ENCODE measurements around the gene CFAP46. TPM values are rescaled to one million over a fixed set of nuclear protein-coding genes. Genes with fewer than 3 reads are reported as not detected.

The CFAP46 gene
- total and polyA plus RNA-seq, 10 of the 15 experiments (the other 5 are each of a cell fraction or from before 2014, with no cell fraction given), result 0.01 to 0.18 (median 0.03) TPM; not detected in 7

DNA sequence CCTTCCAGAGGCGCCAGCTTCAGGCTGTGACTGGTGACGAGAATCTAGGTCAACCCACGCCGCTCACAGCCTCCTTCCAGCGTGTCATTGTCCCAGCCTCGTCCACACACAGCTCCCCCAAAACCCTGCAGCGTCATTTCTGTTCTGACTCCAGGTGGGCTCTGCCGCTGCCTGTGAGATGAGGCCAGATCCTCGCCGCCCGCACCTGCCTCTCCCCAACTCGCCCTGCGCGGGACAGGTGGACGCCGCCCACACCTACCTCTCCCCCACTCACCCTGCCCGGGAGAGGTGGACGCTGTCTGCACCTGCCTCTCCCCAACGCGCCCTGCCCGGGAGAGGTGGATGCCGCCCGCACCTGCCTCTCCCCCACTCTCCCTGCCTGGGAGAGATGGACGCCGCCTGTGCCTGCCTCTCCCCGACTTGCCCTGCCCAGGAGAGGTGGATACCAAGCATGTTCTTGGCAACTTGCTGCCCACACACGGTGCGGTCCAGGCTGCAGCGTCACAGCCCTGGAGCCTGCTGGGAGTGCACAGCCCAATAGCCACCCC lies 32.0 kb upstream of the CFAP46 start:
- no peak overlapping the region for H3K4me3 ChIP-seq
- RAD21 ChIA-PET (ENCODE audit: unreplicated experiment), result no interaction called here
- TF ChIP-seq POU2F2 (IDR thresholded peaks at IDR 0.05; ENCODE audit: borderline replicate concordance, low read depth, low read length), result no peak
- no peak for TF ChIP-seq DPF2 (IDR thresholded peaks at IDR 0.05)
- TF ChIP-seq ZNF217 (IDR thresholded peaks at IDR 0.05), result no peak
- no peak for TF ChIP-seq RAD51 (IDR thresholded peaks at IDR 0.05)
- TF ChIP-seq, protein P1, sequence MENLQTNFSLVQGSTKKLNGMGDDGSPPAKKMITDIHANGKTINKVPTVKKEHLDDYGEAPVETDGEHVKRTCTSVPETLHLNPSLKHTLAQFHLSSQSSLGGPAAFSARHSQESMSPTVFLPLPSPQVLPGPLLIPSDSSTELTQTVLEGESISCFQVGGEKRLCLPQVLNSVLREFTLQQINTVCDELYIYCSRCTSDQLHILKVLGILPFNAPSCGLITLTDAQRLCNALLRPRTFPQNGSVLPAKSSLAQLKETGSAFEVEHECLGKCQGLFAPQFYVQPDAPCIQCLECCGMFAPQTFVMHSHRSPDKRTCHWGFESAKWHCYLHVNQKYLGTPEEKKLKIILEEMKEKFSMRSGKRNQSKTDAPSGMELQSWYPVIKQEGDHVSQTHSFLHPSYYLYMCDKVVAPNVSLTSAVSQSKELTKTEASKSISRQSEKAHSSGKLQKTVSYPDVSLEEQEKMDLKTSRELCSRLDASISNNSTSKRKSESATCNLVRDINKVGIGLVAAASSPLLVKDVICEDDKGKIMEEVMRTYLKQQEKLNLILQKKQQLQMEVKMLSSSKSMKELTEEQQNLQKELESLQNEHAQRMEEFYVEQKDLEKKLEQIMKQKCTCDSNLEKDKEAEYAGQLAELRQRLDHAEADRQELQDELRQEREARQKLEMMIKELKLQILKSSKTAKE (IDR thresholded peaks at IDR 0.05; ENCODE audit: low read depth, poor library complexity, severe bottlenecking), result no peak
- no peak for TF ChIP-seq CREB1 (IDR thresholded peaks at IDR 0.05; ENCODE audit: low read depth)
- TF ChIP-seq, protein P2, sequence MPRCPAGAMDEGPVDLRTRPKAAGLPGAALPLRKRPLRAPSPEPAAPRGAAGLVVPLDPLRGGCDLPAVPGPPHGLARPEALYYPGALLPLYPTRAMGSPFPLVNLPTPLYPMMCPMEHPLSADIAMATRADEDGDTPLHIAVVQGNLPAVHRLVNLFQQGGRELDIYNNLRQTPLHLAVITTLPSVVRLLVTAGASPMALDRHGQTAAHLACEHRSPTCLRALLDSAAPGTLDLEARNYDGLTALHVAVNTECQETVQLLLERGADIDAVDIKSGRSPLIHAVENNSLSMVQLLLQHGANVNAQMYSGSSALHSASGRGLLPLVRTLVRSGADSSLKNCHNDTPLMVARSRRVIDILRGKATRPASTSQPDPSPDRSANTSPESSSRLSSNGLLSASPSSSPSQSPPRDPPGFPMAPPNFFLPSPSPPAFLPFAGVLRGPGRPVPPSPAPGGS (IDR thresholded peaks at IDR 0.05; ENCODE audit: borderline replicate concordance, insufficient read depth, low read depth, low read length, poor library complexity, severe bottlenecking), result no peak
- TF ChIP-seq, protein P3, sequence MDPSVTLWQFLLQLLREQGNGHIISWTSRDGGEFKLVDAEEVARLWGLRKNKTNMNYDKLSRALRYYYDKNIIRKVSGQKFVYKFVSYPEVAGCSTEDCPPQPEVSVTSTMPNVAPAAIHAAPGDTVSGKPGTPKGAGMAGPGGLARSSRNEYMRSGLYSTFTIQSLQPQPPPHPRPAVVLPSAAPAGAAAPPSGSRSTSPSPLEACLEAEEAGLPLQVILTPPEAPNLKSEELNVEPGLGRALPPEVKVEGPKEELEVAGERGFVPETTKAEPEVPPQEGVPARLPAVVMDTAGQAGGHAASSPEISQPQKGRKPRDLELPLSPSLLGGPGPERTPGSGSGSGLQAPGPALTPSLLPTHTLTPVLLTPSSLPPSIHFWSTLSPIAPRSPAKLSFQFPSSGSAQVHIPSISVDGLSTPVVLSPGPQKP (IDR thresholded peaks at IDR 0.05; ENCODE audit: low read depth, low read length), result no peak
- TF ChIP-seq TARDBP (IDR thresholded peaks at IDR 0.05; ENCODE audit: borderline replicate concordance), result no peak
- no peak for TF ChIP-seq ZNF24 (IDR thresholded peaks at IDR 0.05)
- TF ChIP-seq BRCA1 (IDR thresholded peaks at IDR 0.05; ENCODE audit: low read depth, low read length), result no peak
- no peak for TF ChIP-seq NBN (IDR thresholded peaks at IDR 0.05)
- no peak for TF ChIP-seq CHD2 (IDR thresholded peaks at IDR 0.05; ENCODE audit: borderline replicate concordance, low read depth, low read length)
- TF ChIP-seq POLR2AphosphoS5 (IDR thresholded peaks at IDR 0.05; ENCODE audit: low read length), result no peak
- TF ChIP-seq SIX5 (IDR thresholded peaks at IDR 0.05; ENCODE audit: low read depth, low read length, severe bottlenecking), result no peak
- WGBS (ENCODE audit: insufficient coverage, insufficient replicate concordance, low lambda C conversion rate, missing lambda C conversion rate), result 51% methylated on average over 27 of the region's 29 CpGs
- DNase-seq (ENCODE audit: low read depth, low spot score) (no peak), FAIRE-seq (no peak), ATAC-seq (no peak)
- intact Hi-C loops (cut with micrococcal nuclease; ENCODE audit: unreplicated experiment) (no loop called here), in situ Hi-C loops (cut with MboI) (no loop called here)
- no peaks in the 10 kb centered on the region for H3K4me1 ChIP-seq (ENCODE audit: control insufficient read depth, insufficient read depth, low read length)
- H3K27ac ChIP-seq (ENCODE audit: control insufficient read depth, insufficient read depth), result no peak overlapping the region
- SMC1A ChIA-PET (ENCODE audit: uncharacterized antibody, unreplicated experiment), result no interaction called here
- no peak overlapping the region for H3K9ac ChIP-seq (ENCODE audit: control insufficient read depth, insufficient read depth, low read length)
- CTCF ChIA-PET, result no interaction called here
- BruUV-seq (replicated peaks), result no TSS peak
- no peaks in the 10 kb centered on the region for H3K79me2 ChIP-seq (ENCODE audit: control insufficient read depth, insufficient read depth, low read length)
- H3K27me3 ChIP-seq (replicated peaks in 1 of 2; ENCODE audit: control insufficient read depth in 2 of 2, insufficient read depth in 2 of 2, low read length in 1 of 2), result no peaks in the 10 kb centered on the region
- POLR2A ChIA-PET, result no interaction called here
- no peaks in the 10 kb centered on the region; the same call in 2 of the 3 replicates for H3K9me3 ChIP-seq (replicated peaks; ENCODE audit: control insufficient read depth, insufficient read depth, low read length)
- no peaks in the 10 kb centered on the region for H4K20me1 ChIP-seq (ENCODE audit: control insufficient read depth, insufficient read depth)
- H3K36me3 ChIP-seq (ENCODE audit: control insufficient read depth in 2 of 2, insufficient read depth in 2 of 2, low read length in 1 of 2), result no peaks in the 10 kb centered on the region
- H3K4me2 ChIP-seq (ENCODE audit: control insufficient read depth, insufficient read depth), result no peak overlapping the region
- no peak overlapping the region for H2AFZ ChIP-seq (ENCODE audit: control insufficient read depth, low read depth, low read length)
